Vagina (tissue), 2 donors: ENCODE measurements around the gene EXOC2. TPM values are rescaled to one million over a fixed set of nuclear protein-coding genes. Genes with fewer than 3 reads are reported as not detected.

ENCODE experiments used
- DNase-seq, 2 donors: peaks; one replicate each; pipeline ENCODE4 v3.0.0-alpha.2; 2017; ENCODE audit errors: extremely low spot score in 2 of 2
- H3K27ac ChIP-seq: fragments of 200-600 bp; sonication (generic); one replicate; pipeline ENCODE4 v1.5.1; 2019
- H3K27me3 ChIP-seq: fragments of 200-600 bp; sonication (generic); one replicate; pipeline ENCODE4 v1.5.1; 2019
- H3K36me3 ChIP-seq, 2 donors: fragments of 200-600 bp; sonication (generic); one replicate each; pipeline ENCODE4 v1.5.1; 2017 to 2019
- H3K4me1 ChIP-seq: fragments of 200-600 bp; sonication (generic); one replicate; pipeline ENCODE4 v1.5.1; 2019
- H3K4me3 ChIP-seq, 2 donors: fragments of 200-600 bp; sonication (generic); 1 replicate in 1 of 2; 2 replicates in 1 of 2; pipeline ENCODE4 v1.5.1; 2016 to 2019
- H3K9me3 ChIP-seq: fragments of 200-600 bp; sonication (generic); one replicate; pipeline ENCODE4 v1.5.1; 2019
- CTCF ChIP-seq, 3 experiments: fragments of 450-650 bp in 2 of 3; fragments of 200-600 bp in 1 of 3; sonication (generic) in 1 of 3; IDR thresholded peaks; one replicate each; pipeline ENCODE4 v1.5.1; 2017 to 2019; ENCODE audit warnings: antibody characterized with exemption in 3 of 3, mild to moderate bottlenecking in 2 of 3, moderate library complexity in 2 of 3
- POLR2A ChIP-seq, 2 donors: fragments of 450-650 bp; IDR thresholded peaks; one replicate each; pipeline ENCODE4 v1.6.1; 2017; ENCODE audit warnings: antibody characterized with exemption in 2 of 2, mild to moderate bottlenecking in 2 of 2, moderate library complexity in 2 of 2
- POLR2AphosphoS5 ChIP-seq, 2 donors: sonication (generic); formaldehyde crosslinking; IDR thresholded peaks; one replicate each; pipeline ENCODE4 v1.9.0; 2017; ENCODE audit warnings: antibody characterized with exemption in 2 of 2, mild to moderate bottlenecking in 2 of 2, low read depth in 1 of 2; ENCODE audit not compliant: insufficient read depth in 1 of 2
- intact Hi-C: fragments of 100-400 bp; cut with DNase I; formaldehyde crosslinking; loops from one replicate; pipeline ENCODE4 v1.15.1; 2023
- total RNA-seq: library from RNA; depleted of rRNA; stranded (reverse); fragments of >200 nt; gene quantifications from one replicate; pipeline ENCODE4 v1.2.3, GENCODE V29; 2016

The EXOC2 gene
- total RNA-seq, 1 donor from 2014 or later: 23.6 TPM

DNA sequence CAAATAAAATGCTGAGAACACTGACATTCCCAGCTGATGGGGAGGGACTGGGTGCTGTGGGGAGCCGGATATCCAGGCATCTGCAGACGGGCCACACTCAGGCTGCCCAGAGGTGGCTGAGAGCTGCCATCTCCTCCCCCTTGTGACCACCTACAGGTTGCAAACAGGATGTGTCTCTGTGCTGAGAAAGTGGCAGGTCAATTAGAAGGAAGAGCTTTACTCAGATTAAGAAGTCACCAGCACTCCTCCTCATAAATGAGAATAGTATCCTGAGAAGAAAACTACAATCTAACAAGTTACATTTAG lies 99.1 kb downstream of the EXOC2 start:
- H3K27ac ChIP-seq: no peak overlapping the region
- H3K36me3 ChIP-seq: peaks cover 0 to 10% of the 10 kb centered on the region in 2 donors
- H3K4me1 ChIP-seq: no peaks in the 10 kb centered on the region
- DNase-seq: no peak
- TF ChIP-seq CTCF (IDR thresholded peaks at IDR 0.05) (no peak), POLR2AphosphoS5 (IDR thresholded peaks at IDR 0.05; ENCODE audit: insufficient read depth in 1 of 2, low read depth in 1 of 2) (no peak), POLR2A (IDR thresholded peaks at IDR 0.05) (no peak)
- H3K9me3 ChIP-seq: no peaks in the 10 kb centered on the region
- no peak overlapping the region for H3K4me3 ChIP-seq
- intact Hi-C loops: loop anchor here (10.0 kb wide), 1 partner anchor 801 kb away; no protein-coding TSS in a partner anchor
- H3K27me3 ChIP-seq: no peaks in the 10 kb centered on the region

DNA sequence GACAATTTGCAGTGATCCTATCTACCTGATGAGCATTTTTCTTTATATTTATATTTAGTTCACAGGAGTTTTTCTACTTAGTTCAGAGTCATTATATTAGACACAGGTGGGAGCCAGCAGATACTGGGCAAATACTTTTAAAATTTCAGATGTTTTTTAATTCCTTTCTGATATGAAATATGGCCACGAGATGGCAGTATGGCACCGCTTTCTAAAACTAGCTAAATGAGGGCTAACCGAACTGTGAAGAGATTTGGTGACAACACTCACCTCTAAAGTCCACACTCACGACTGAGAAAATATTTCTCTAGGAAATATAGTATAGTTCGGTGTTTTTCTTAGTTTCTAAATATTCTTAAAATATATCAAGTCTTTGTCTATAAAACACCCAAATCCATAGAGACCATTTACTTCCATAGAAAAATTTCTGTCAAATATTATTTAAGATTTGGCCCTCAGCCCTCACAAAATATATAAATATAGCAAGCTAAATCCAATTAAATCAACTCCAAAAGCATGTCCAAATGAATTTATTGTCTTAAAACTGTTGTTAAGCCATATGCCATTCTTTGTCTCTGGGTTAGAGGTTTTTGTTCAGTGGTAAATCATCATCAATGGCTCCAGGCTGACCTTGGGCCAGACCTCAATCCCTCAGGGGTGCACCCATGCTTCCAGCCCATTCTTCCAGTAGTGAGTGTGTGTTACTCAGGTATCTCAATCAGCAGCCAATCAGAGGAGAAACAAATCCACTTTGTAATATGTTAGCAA lies 99.6 kb downstream of the EXOC2 start:
- Histone ChIP-seq H3K36me3 (peaks cover 0 to 10% of the 10 kb centered on the region in 2 donors), H3K4me1 (no peaks in the 10 kb centered on the region), H3K9me3 (no peaks in the 10 kb centered on the region), H3K27me3 (no peaks in the 10 kb centered on the region), H3K27ac (no peak overlapping the region), H3K4me3 (no peak overlapping the region)
- no peak for DNase-seq
- TF ChIP-seq POLR2AphosphoS5 (IDR thresholded peaks at IDR 0.05; ENCODE audit: insufficient read depth in 1 of 2, low read depth in 1 of 2): no peak
- peak in 2 of 3 experiments; percentile 59 to 65 for TF ChIP-seq CTCF (IDR thresholded peaks at IDR 0.05)
- no peak for TF ChIP-seq POLR2A (IDR thresholded peaks at IDR 0.05)
- intact Hi-C loops: loop anchor here (10.0 kb wide), 1 partner anchor 801 kb away; no protein-coding TSS in a partner anchor

GRCh38 chr6:589090-589489 lies 103.8 kb downstream of the EXOC2 start:
- H3K27me3 ChIP-seq: no peaks in the 10 kb centered on the region
- H3K4me1 ChIP-seq: no peaks in the 10 kb centered on the region
- no peak for DNase-seq
- no peak overlapping the region for H3K27ac ChIP-seq
- intact Hi-C loops: no loop called here
- no peak for TF ChIP-seq CTCF (IDR thresholded peaks at IDR 0.05)
- no peak for TF ChIP-seq POLR2A (IDR thresholded peaks at IDR 0.05)
- no peak for TF ChIP-seq POLR2AphosphoS5 (IDR thresholded peaks at IDR 0.05; ENCODE audit: insufficient read depth in 1 of 2, low read depth in 1 of 2)
- H3K36me3 ChIP-seq: peaks cover 0 to 4% of the 10 kb centered on the region in 2 donors
- H3K4me3 ChIP-seq: no peak overlapping the region
- no peaks in the 10 kb centered on the region for H3K9me3 ChIP-seq

- intact Hi-C loops: no loop called here
- no peaks in the 10 kb centered on the region for H3K4me1 ChIP-seq
- no peak for TF ChIP-seq POLR2A (IDR thresholded peaks at IDR 0.05)
- TF ChIP-seq POLR2AphosphoS5 (IDR thresholded peaks at IDR 0.05; ENCODE audit: insufficient read depth in 1 of 2, low read depth in 1 of 2): no peak
- no peak for TF ChIP-seq CTCF (IDR thresholded peaks at IDR 0.05)
- H3K9me3 ChIP-seq: no peaks in the 10 kb centered on the region
- no peaks in the 10 kb centered on the region for H3K27me3 ChIP-seq
- H3K36me3 ChIP-seq: no peaks in the 10 kb centered on the region
- H3K27ac ChIP-seq: no peak overlapping the region
- no peak overlapping the region for H3K4me3 ChIP-seq
- DNase-seq: no peak
These were observed 106.4 kb downstream of the EXOC2 start for GRCh38 chr6:586553-586952.

DNA sequence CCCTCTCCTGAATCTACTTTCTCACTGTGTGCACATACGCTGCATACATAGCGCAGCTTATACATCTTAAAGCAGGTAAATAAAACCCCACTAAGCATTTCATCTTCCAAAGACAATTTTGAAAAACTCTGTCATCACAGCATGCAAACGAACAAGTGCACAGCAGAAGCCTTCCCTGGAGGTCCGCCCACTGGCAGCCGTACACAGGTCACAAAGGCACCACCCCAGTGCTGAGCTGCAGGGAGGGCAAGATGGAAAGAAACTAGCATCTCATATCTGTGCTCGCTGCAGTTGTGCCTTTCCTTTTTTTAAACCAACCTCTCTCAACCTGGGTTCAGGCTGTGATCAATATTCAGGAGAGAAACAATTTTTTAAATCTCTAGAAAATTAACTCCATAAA lies 109.3 kb downstream of the EXOC2 start:
- H3K36me3 ChIP-seq: no peaks in the 10 kb centered on the region
- H3K27me3 ChIP-seq: no peaks in the 10 kb centered on the region
- intact Hi-C loops: no loop called here
- no peak overlapping the region for H3K27ac ChIP-seq
- DNase-seq: no peak
- H3K4me1 ChIP-seq: no peaks in the 10 kb centered on the region
- no peak overlapping the region for H3K4me3 ChIP-seq
- TF ChIP-seq POLR2A (IDR thresholded peaks at IDR 0.05) (no peak), POLR2AphosphoS5 (IDR thresholded peaks at IDR 0.05; ENCODE audit: insufficient read depth in 1 of 2, low read depth in 1 of 2) (no peak), CTCF (IDR thresholded peaks at IDR 0.05) (no peak)
- no peaks in the 10 kb centered on the region for H3K9me3 ChIP-seq
